Measurements from ENCODE around the gene KRT76.

Gene KRT76

GRCh38 chr12:52817003-52817698 is 40.0 kb upstream of the KRT76 start:
- in situ Hi-C loops (cut with MboI; ENCODE audit: low pct_unique_long_range_greater_than_20kb, low sequenced_read_pairs, unreplicated experiment): no loop called here

GRCh38 chr12:52815676-52816588 is 38.8 kb upstream of the KRT76 start:
- no peak for DNase-seq (ENCODE audit: low spot score)
- no peak for TF ChIP-seq CTCF (IDR thresholded peaks at IDR 0.05; ENCODE audit: extremely low read depth, insufficient read depth, missing control alignments)
- in situ Hi-C loops (cut with MboI; ENCODE audit: low pct_unique_long_range_greater_than_20kb, low sequenced_read_pairs, unreplicated experiment): no loop called here

More at GRCh38 chr12:52817003-52817698, 40.0 kb upstream of the KRT76 start:
- DNase-seq (ENCODE audit: low spot score): no peak
- TF ChIP-seq CTCF (IDR thresholded peaks at IDR 0.05; ENCODE audit: extremely low read depth, insufficient read depth, missing control alignments): no peak

- TF ChIP-seq CTCF (IDR thresholded peaks at IDR 0.05; ENCODE audit: extremely low read depth, insufficient read depth, missing control alignments): no peak
- in situ Hi-C loops (cut with MboI; ENCODE audit: low pct_unique_long_range_greater_than_20kb, low sequenced_read_pairs, unreplicated experiment): no loop called here
- no peak for DNase-seq (ENCODE audit: low spot score)
Measured at GRCh38 chr12:52815161-52815560, 38.0 kb upstream of the KRT76 start.

GRCh38 chr12:52814710-52815155 is 37.6 kb upstream of the KRT76 start:
- DNase-seq (ENCODE audit: low spot score): no peak
- in situ Hi-C loops (cut with MboI; ENCODE audit: low pct_unique_long_range_greater_than_20kb, low sequenced_read_pairs, unreplicated experiment): no loop called here
- TF ChIP-seq CTCF (IDR thresholded peaks at IDR 0.05; ENCODE audit: extremely low read depth, insufficient read depth, missing control alignments): no peak

- in situ Hi-C loops (cut with MboI; ENCODE audit: low pct_unique_long_range_greater_than_20kb, low sequenced_read_pairs, unreplicated experiment): no loop called here
- TF ChIP-seq CTCF (IDR thresholded peaks at IDR 0.05; ENCODE audit: extremely low read depth, insufficient read depth, missing control alignments): no peak
- no peak for DNase-seq (ENCODE audit: low spot score)
Measured at GRCh38 chr12:52813885-52814709, 37.0 kb upstream of the KRT76 start, which contains the start of gene KRT4. TSS of gene KRT4 (minus strand) at chr12:52814116. CDS start at chr12:52814058, 58 bp downstream.

All from GM13977 (cell line).